Renal cortex interstitium (tissue), 15 donors: Measurements from ENCODE around the gene NANOG. TPM values are rescaled to one million over a fixed set of nuclear protein-coding genes. Genes with fewer than 3 reads are reported as not detected.
"Not testable (repeated sequence)": the region's sequence is repeated elsewhere in the genome, so short reads cannot be mapped to it uniquely, and the experiment has no call there.

Experiments used
- DNase-seq, 11 donors: peaks; one replicate each; pipeline ENCODE4 v3.0.0-alpha.2; 2013; ENCODE audit warnings: low read depth in 9 of 11, low spot score in 4 of 11; ENCODE audit errors: extremely low read depth in 1 of 11
- long read RNA-seq, 16 experiments: transcript quantifications; one replicate each; lab custom pipeline, GENCODE V29; 2026
- polyA plus RNA-seq, 3 donors: library from polyadenylated mRNA; unstranded; fragments of 120-200 nt; gene quantifications; one replicate each; pipeline ENCODE4 v1.2.1, GENCODE V29; 2013; ENCODE audit not compliant: insufficient read length in 3 of 3

Gene NANOG
- polyA plus RNA-seq: under 1 TPM; 0.16 to 0.53 (median 0.17) TPM
- long read RNA-seq, donor 1: 0 reads
- long read RNA-seq, donor 2: 0 reads
- long read RNA-seq, donor 3: 0 reads
- long read RNA-seq, donor 4: 0 reads
- long read RNA-seq, donor 5: 0 reads
- long read RNA-seq, donor 6: 0 reads
- long read RNA-seq, donor 7: 0 reads
- long read RNA-seq, donor 8: 0 reads
- long read RNA-seq, donor 9: 0 reads
- long read RNA-seq, donor 10: 0 reads
- long read RNA-seq, donor 11: 0 reads
- long read RNA-seq, donor 12: 0 reads
- long read RNA-seq, donor 13: 0 reads
- long read RNA-seq, donor 14: 0 reads
- long read RNA-seq, donor 15: 0 reads
- long read RNA-seq, donor 16: 0 reads

DNA sequence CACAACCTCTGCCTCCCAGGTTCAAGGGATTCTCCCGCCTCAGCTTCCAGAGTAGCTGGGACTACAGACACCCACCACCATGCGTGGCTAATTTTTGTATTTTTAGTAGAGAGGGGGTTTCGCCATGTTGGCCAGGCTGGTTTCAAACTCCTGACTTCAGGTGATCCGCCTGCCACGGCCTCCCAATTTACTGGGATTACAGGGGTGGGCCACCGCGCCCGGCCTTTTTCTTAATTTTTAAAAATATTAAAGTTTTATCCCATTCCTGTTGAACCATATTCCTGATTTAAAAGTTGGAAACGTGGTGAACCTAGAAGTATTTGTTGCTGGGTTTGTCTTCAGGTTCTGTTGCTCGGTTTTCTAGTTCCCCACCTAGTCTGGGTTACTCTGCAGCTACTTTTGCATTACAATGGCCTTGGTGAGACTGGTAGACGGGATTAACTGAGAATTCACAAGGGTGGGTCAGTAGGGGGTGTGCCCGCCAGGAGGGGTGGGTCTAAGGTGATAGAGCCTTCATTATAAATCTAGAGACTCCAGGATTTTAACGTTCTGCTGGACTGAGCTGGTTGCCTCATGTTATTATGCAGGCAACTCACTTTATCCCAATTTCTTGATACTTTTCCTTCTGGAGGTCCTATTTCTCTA is at the start of gene NANOG:
TSS of gene NANOG (plus strand) at position 519 of the 645 bp plus-strand sequence. CDS start 213 bp downstream, outside the sequence.
- not testable (repeated sequence) for DNase-seq

DNA sequence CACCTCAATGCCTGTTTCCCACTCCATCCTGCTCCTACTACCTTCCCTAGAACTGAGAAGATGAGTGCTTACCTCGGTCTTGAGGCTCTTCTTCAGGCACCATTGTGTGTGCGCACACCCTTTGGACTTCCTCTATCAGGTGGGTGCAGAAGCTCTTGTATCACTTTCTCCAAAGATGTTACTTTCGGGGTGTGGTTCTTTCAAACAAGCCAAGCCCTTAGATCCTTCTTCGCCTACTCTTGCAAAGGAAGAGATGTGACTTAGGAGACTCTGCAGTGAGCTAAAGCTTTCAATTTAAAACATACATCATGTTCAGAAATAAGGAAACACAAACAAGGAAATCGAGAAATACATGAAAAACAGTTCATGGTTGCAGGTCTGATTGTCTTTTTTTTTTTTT is 42.0 kb upstream of the NANOG start, which contains the start of gene CLEC4C:
TSS of gene CLEC4C (minus strand) at position 130 of the 400 bp plus-strand sequence. CDS start at position 103, 27 bp downstream.
- DNase-seq: no peak

GRCh38 chr12:7748852-7749251 is 40.4 kb upstream of the NANOG start:
- DNase-seq: no peak

DNA sequence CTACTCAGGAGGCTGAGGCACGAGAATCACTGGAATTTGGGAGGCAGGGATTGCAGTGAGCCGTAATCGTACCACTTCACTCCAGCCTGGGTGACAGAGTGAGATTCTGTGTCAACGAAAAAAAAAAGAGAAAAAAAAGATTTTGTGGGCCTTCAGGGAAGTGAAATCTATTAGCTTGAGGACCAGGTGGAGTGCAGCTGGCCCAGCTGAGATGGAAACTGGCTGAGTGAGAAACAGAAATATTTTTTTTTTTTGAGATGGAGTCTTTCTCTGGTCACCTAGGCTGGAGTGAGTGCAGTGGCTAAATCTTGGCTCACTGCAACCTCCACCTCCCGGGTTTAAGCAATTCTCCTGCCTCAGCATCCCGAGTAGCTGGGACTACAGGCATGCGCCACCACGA is 39.8 kb upstream of the NANOG start:
- DNase-seq: no peak

- no peak for DNase-seq
Measured at GRCh38 chr12:7750350-7750749, 38.9 kb upstream of the NANOG start.

GRCh38 chr12:7751394-7751793 is 37.8 kb upstream of the NANOG start:
- no peak for DNase-seq

DNA sequence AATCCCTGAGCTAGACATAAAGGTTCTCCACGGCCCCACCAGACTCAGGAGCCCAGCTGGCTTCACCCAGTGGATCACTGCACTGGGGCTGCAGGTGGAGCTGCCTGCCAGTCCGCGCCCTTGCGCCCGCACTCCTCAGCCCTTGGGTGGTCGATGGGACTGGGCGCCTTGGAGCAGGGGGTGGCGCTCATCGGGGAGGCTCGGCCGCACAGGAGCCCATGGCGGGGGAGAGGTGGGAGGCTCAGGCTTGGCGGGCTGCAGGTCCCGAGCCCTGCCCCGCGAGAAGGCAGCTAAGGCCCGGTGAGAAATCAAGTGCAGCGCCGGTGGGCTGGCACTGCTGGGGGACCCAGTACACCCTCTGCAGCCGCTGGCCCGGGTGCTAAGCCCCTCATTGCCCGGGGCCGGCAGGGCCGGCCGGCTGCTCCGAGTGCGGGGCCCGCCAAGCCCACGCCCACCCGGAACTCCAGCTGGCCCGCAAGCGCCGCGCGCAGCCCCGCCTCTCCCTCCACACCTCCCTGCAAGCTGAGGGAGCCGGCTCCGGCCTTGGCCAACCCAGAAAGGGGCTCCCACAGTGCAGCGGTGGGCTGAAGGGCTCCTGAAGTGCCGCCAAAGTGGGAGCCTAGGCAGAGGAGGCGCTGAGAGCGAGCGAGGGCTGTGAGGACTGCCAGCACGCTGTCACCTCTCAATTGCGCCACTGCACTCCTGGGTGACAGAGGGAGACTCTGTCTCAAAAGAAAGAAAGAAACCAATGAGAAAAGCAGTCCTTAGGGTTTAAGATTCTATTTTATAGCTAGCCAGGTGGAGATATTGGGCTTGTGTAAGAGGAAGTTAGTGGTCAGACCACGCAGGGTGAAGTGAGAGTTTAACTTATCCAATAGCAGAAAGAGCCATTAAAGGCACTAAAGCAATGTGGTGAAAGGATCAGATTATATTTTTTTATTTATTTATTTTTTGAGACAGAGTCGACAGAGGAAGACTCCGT is 37.0 kb upstream of the NANOG start:
- DNase-seq: not testable (repeated sequence)

GRCh38 chr12:7755668-7756067 is 33.5 kb upstream of the NANOG start:
- DNase-seq: not testable (repeated sequence)

- DNase-seq: no peak
Measured at GRCh38 chr12:7756993-7757392, 32.2 kb upstream of the NANOG start.

DNA sequence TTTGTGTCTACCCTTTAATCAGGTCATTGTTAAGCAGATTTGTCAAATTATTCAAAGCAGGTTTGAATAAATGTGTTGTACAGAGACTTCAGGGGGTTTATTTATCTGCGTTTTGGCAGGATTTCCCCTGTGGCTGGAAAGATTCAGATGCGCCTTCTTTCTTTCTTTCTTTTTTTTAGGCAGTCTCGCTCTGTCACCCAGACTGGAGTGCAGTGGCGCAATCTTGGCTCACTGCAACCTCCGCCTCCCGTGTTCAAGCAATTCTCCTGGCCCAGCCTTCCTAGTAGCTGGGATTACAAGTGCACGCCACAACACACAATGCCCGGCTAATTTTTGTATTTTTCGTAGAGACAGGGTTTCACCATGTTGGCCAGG is 30.4 kb upstream of the NANOG start:
- no peak for DNase-seq

GRCh38 chr12:7769999-7770398 is 19.2 kb upstream of the NANOG start:
- DNase-seq: no peak

DNA sequence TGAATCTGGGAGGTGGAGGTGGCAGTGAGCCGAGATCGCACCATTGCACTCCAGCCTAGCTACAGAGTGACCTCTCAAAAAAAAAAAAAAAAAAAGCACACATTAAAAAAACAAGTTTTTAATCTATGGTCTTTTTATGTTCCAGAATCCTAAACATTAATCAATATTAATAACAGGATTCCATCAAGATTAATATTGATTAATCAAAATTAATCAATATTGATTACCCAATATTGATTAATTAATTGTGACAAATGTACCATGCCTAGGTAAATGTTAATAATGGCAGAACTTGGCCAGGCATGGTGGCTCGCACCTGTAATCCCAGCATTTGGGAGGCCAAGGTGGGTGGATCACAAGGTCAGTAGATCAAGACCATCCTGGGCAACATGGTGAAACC is 7.9 kb upstream of the NANOG start:
- no peak for DNase-seq

- DNase-seq: no peak
Measured at GRCh38 chr12:7782055-7782454, 7.1 kb upstream of the NANOG start.

- not testable (repeated sequence) for DNase-seq
Measured at GRCh38 chr12:7783433-7783832, 5.8 kb upstream of the NANOG start.

GRCh38 chr12:7784701-7785100 is 4.5 kb upstream of the NANOG start:
- no peak for DNase-seq

DNA sequence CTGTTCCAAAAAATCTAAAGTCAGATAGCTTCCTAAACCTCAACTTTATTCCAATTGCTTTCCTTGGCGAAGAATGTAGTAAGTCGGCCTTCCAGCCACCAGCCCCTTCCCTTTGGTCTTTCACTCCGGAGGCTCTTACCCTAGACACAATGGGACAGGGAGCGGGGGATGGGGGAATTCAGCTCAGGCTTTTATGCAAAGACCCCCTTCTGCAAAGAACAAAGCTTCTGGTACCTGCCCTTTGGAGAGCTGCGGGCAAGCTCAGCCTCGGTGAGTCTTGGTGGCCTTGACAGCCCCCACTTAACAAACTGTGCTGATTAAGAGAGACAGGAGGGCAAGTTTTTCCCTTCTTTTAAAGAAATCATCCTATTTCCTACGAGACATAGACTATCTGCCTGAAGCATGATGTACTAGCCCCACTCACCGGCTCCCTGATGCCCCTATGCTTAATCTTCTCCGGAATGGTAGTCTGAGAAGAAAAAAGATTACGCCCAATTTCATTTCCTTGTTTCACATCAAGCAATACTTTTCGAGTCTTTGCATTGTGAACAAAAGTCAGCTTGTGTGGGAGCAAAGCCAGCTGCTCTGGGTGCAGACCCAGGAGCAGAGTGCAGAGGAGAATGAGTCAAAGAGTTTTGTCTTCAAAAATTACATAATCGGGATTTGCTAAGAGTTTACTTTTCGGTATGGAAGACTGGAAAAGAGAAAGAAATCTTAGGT is 1.5 kb upstream of the NANOG start:
- no peak for DNase-seq

- DNase-seq: no peak
Measured at GRCh38 chr12:7788294-7788660, 925 bp upstream of the NANOG start.

GRCh38 chr12:7793211-7793610 is 4.0 kb downstream of the NANOG start:
- DNase-seq: no peak

DNA sequence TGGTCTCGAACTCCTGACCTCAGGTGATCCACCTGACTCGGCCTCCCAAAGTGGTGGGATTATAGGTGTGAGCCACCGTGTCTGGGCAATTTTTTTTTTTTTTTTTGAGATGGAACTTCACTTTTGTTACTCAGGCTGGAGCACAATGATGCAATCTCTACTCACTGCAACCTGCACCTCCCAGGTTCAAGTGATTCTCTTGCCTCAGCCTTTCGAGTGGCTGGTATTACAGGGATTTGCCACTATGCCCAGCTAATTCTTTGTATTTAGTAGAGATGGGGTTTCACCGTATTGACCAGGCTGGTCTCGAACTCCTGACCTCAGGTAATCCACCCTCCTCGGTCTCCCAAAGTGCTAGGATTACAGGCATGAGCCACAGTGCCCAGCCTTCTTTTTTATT is 8.1 kb downstream of the NANOG start:
- DNase-seq: not testable (repeated sequence)
